NB4 (cell line): ENCODE data around the gene HTRA3.

Source experiments
- CTCF ChIP-seq: IDR thresholded peaks from one replicate; pipeline ENCODE4 v1.5.1; 2012; ENCODE audit warnings: low read depth, low read length
- MAX ChIP-seq: IDR thresholded peaks from 2 replicates; pipeline ENCODE4 v1.6.1; 2011; ENCODE audit warnings: low read depth, low read length
- POLR2A ChIP-seq: IDR thresholded peaks from 2 replicates; pipeline ENCODE4 v1.6.1; 2011; ENCODE audit warnings: mild to moderate bottlenecking; ENCODE audit not compliant: insufficient read length; ENCODE audit errors: extremely low read depth

DNA sequence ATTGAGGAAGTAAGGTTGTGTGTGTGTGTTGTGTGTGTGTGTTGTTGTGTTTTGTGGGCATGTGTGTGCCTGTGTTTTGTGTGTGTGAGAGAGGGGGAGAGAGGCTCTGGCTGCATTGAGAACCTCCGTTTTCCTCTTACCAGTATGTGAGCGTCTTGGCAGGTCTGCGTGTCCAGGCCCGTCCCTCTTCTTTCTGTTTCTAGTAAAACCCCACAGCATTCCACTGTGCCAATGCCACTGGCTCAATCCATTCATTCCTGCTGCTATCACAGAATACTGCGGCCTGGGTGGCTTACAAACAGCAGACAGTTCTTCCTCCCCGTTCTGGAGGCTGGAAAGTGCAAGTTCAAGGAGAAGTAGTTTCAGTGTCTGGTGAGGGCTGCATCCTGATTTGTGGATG is 15.5 kb upstream of the HTRA3 start:
- TF ChIP-seq CTCF (no peak), MAX (no peak), POLR2A (no peak)
